GM18909 (cell line): ENCODE results near the gene IL11.
"Not testable (repeated sequence)": the region's sequence is repeated elsewhere in the genome, so short reads cannot be mapped to it uniquely, and the experiment has no call there.

Experiments
- ATAC-seq: cut with Tn5 transposase; IDR thresholded peaks from one replicate; pipeline ENCODE4 v1.9.1; 2021; ENCODE audit warnings: mild to moderate bottlenecking; ENCODE audit not compliant: unreplicated experiment, poor library complexity

Gene IL11

GRCh38 chr19:55339105-55339888 is 31.0 kb downstream of the IL11 start, which contains the start of gene KMT5C:
Gene KMT5C, plus strand, starts transcription at chr19:55339876. Its CDS starts 2,061 bp downstream, at chr19:55341937.
- ATAC-seq: peak; percentile 81

- no peak for ATAC-seq
Measured at GRCh38 chr19:55336101-55336500, 34.2 kb downstream of the IL11 start.

GRCh38 chr19:55333870-55334269 is 36.4 kb downstream of the IL11 start:
- ATAC-seq: no peak

GRCh38 chr19:55329791-55330190 is 40.5 kb downstream of the IL11 start:
- not testable (repeated sequence) for ATAC-seq

GRCh38 chr19:55328774-55329318 is 41.4 kb downstream of the IL11 start:
- not testable (repeated sequence) for ATAC-seq

GRCh38 chr19:55325172-55325571 is 45.1 kb downstream of the IL11 start, which contains the start of gene TMEM150B:
Gene TMEM150B, minus strand, starts transcription at chr19:55325341. Its CDS starts 4,305 bp downstream, at chr19:55321036.
- no peak for ATAC-seq

- ATAC-seq: no peak
Measured at GRCh38 chr19:55324662-55325061, 45.6 kb downstream of the IL11 start.

GRCh38 chr19:55322204-55322885 is 47.9 kb downstream of the IL11 start:
- no peak for ATAC-seq

- ATAC-seq: no peak
Measured at GRCh38 chr19:55321466-55322137, 48.7 kb downstream of the IL11 start.

GRCh38 chr19:55320844-55321419 is 49.3 kb downstream of the IL11 start:
- ATAC-seq: no peak

- ATAC-seq: no peak
Measured at GRCh38 chr19:55319785-55320184, 50.5 kb downstream of the IL11 start.

- ATAC-seq: no peak
Measured at GRCh38 chr19:55316646-55317045, 53.6 kb downstream of the IL11 start.

GRCh38 chr19:55315956-55316525 is 54.2 kb downstream of the IL11 start:
- no peak for ATAC-seq

- ATAC-seq: no peak
Measured at GRCh38 chr19:55314396-55314795, 55.9 kb downstream of the IL11 start.
